Measurements from ENCODE around the gene NEAT1. TPM values are rescaled to one million over a fixed set of nuclear protein-coding genes. Genes with fewer than 3 reads are reported as not detected.
A peak's percentile ranks its signal among the peaks of the same experiment; 100 is the strongest.

NEAT1 gene
- total and polyA plus RNA-seq, 2 of the 8 experiments (the other 6 are each of a cell fraction or from before 2014, with no cell fraction given): 2.4 to 10.7 TPM

GRCh38 chr11:65427691-65428577 is 5.3 kb downstream of the NEAT1 start:
- no peak overlapping the region for H4K8ac ChIP-seq (ENCODE audit: extremely low read depth, insufficient read depth, low read length)
- TF ChIP-seq POLR2AphosphoS5 (IDR thresholded peaks at IDR 0.05; ENCODE audit: low read depth, low read length) (peak; percentile 53; the same call in 1 of the 2 replicates), CREB1 (IDR thresholded peaks at IDR 0.05) (no peak), TAF1 (IDR thresholded peaks at IDR 0.05; ENCODE audit: low read depth, low read length) (no peak), RFX5 (IDR thresholded peaks at IDR 0.05; ENCODE audit: borderline replicate concordance, low read depth, low read length) (no peak)
- H3K14ac ChIP-seq (ENCODE audit: insufficient read length): no peak overlapping the region
- H2AFZ ChIP-seq (ENCODE audit: low read length): no peak overlapping the region
- no peak overlapping the region for H2BK5ac ChIP-seq (ENCODE audit: low read depth, low read length)
- POLR2A ChIA-PET (ENCODE audit: partially characterized antibody): interaction anchor here (0.6 to 20.8 kb wide), 8 partner anchors 8 to 77 kb away, joined by 3 to 826 read pairs (median 4); partner anchors contain the start of gene MALAT1
- no peak overlapping the region for H3K4ac ChIP-seq (replicated peaks; ENCODE audit: insufficient read length, low read depth, low read length)
- H3K23ac ChIP-seq (ENCODE audit: insufficient read length): no peak overlapping the region
- no peak overlapping the region for H4K91ac ChIP-seq (replicated peaks; ENCODE audit: insufficient read length, low read length)
- CTCF ChIA-PET (ENCODE audit: partially characterized antibody): interaction anchor here (0.8 to 22.8 kb wide), 3 partner anchors 12 to 83 kb away, joined by 3 to 430 read pairs (median 3); no protein-coding TSS in a partner anchor
- H3K4me3 ChIP-seq (ENCODE audit: extremely low read depth in 1 of 4, insufficient read depth in 2 of 4, low read depth in 3 of 4, low read length in 4 of 4): no peak overlapping the region
- H3K79me2 ChIP-seq (ENCODE audit: control insufficient read depth in 1 of 2, insufficient read depth in 2 of 2, low read length in 2 of 2): peaks cover 3 to 35% of the 10 kb centered on the region in 2 experiments
- H3K18ac ChIP-seq (ENCODE audit: extremely low read depth, low read length): no peak overlapping the region
- peaks cover 11% of the 10 kb centered on the region; the same call in 1 of the 2 replicates for H3K79me1 ChIP-seq (ENCODE audit: low read depth, low read length)
- H3K4me2 ChIP-seq (ENCODE audit: insufficient read depth in 1 of 2, low read depth in 2 of 2, low read length in 2 of 2): peak overlapping the region in 1 of 2 experiments; percentile 62; a peak in 1 of 4 replicates
- H2BK120ac ChIP-seq (replicated peaks; ENCODE audit: low read depth, low read length): no peak overlapping the region
- no peak overlapping the region for H3K9ac ChIP-seq (replicated peaks in 1 of 4; ENCODE audit: extremely low read depth in 1 of 4, low read depth in 3 of 4, low read length in 3 of 4)
- no peak overlapping the region for H2BK15ac ChIP-seq (ENCODE audit: low read length)
- no peak overlapping the region for H3K56ac ChIP-seq (replicated peaks; ENCODE audit: insufficient read length, low read depth, low read length)
- H3K23me2 ChIP-seq (ENCODE audit: low read depth, low read length): peaks cover 9% of the 10 kb centered on the region; the same call in 1 of the 2 replicates
- peaks cover 12 to 44% (median 18%) of the 10 kb centered on the region in 4 experiments for H3K4me1 ChIP-seq (replicated peaks in 1 of 4; ENCODE audit: control insufficient read depth in 3 of 4, insufficient read depth in 4 of 4, low read length in 3 of 4)
- no peaks in the 10 kb centered on the region for H3K9me3 ChIP-seq (ENCODE audit: insufficient read depth in 2 of 2, low read depth in 1 of 2, low read length in 1 of 2)
- no peaks in the 10 kb centered on the region for H3K27me3 ChIP-seq (replicated peaks in 1 of 4; ENCODE audit: control insufficient read depth in 3 of 4, extremely low read depth in 1 of 4, insufficient read depth in 3 of 4, low read length in 3 of 4)
- H2BK12ac ChIP-seq (ENCODE audit: low read depth, low read length): peak overlapping the region; percentile 3; the same call in 1 of the 2 replicates
- no peak for DNase-seq (ENCODE audit: low read depth in 1 of 2, low spot score in 2 of 2)
- FAIRE-seq: no peak
- 73% methylated on average over 11 of the region's 11 CpGs; no CpG with 5 or more reads in 1 of the 2 experiments for WGBS, 2 experiments (ENCODE audit: extremely low coverage in 1 of 2, insufficient coverage in 1 of 2, insufficient read length in 1 of 2, insufficient replicate concordance in 2 of 2, low coverage in 1 of 2, low lambda C conversion rate in 2 of 2, missing lambda C conversion rate in 1 of 2)
- no peak overlapping the region for H3K27ac ChIP-seq (ENCODE audit: low read depth, low read length)
- no peak overlapping the region for H2AK5ac ChIP-seq (ENCODE audit: low read depth, low read length)
- H2BK20ac ChIP-seq (ENCODE audit: low read length): no peak overlapping the region
- H4K5ac ChIP-seq (ENCODE audit: insufficient read length, low read depth, low read length): no peak overlapping the region
- H4K20me1 ChIP-seq (replicated peaks in 1 of 2; ENCODE audit: control insufficient read depth in 1 of 2, insufficient read depth in 2 of 2, low read length in 2 of 2): peaks cover 7 to 13% of the 10 kb centered on the region in 2 experiments
- H3K36me3 ChIP-seq (ENCODE audit: control insufficient read depth in 2 of 4, insufficient read depth in 4 of 4, low read length in 3 of 4): no peaks in the 10 kb centered on the region

Measured in H1 (cell line).